GM18502 (cell line): ENCODE measurements around the gene HNMT.
"Not testable (repeated sequence)": the region's sequence is repeated elsewhere in the genome, so short reads cannot be mapped to it uniquely, and the experiment has no call there.

Experiments used
- ATAC-seq: cut with Tn5 transposase; IDR thresholded peaks from one replicate; pipeline ENCODE4 v1.9.1; 2021; ENCODE audit warnings: mild to moderate bottlenecking; ENCODE audit not compliant: unreplicated experiment, poor library complexity

The HNMT gene

GRCh38 chr2:138035608-138036217 is 71.4 kb downstream of the HNMT start:
- ATAC-seq: no peak

GRCh38 chr2:138036522-138036921 is 72.2 kb downstream of the HNMT start:
- ATAC-seq: no peak

GRCh38 chr2:138037090-138037489 is 72.8 kb downstream of the HNMT start:
- no peak for ATAC-seq

- no peak for ATAC-seq
These were observed 76.3 kb downstream of the HNMT start for GRCh38 chr2:138040616-138041015.

GRCh38 chr2:138042311-138042710 is 78.0 kb downstream of the HNMT start:
- no peak for ATAC-seq

- ATAC-seq: not testable (repeated sequence)
These were observed 79.3 kb downstream of the HNMT start for GRCh38 chr2:138043588-138043987.

- no peak for ATAC-seq
These were observed 94.2 kb downstream of the HNMT start for GRCh38 chr2:138058427-138058826.

- ATAC-seq: no peak
These were observed 95.4 kb downstream of the HNMT start for GRCh38 chr2:138059487-138060300.

GRCh38 chr2:138060301-138060635 is 96.0 kb downstream of the HNMT start:
- ATAC-seq: no peak

GRCh38 chr2:138061961-138062360 is 97.7 kb downstream of the HNMT start:
- no peak for ATAC-seq

- no peak for ATAC-seq
These were observed 98.9 kb downstream of the HNMT start for GRCh38 chr2:138063181-138063580.
